Posterior cingulate gyrus (tissue), 11 donors: Measurements from ENCODE around the gene MAP3K20.
"Not testable (repeated sequence)": the region's sequence is repeated elsewhere in the genome, so short reads cannot be mapped to it uniquely, and the experiment has no call there.

Experiments
- DNase-seq, 10 donors: peaks; one replicate each; pipeline versions ENCODE4 v3.0.0 to v3.0.0-alpha.2; 2020 to 2021; ENCODE audit warnings: mixed read lengths in 3 of 10
- intact Hi-C: fragments of 100-400 bp; cut with DNase I; formaldehyde crosslinking; loops from one replicate; pipeline ENCODE4 v1.15.1; 2023

MAP3K20 gene

GRCh38 chr2:173191601-173192000, 116.0 kb downstream of the MAP3K20 start:
- no peak for DNase-seq
- intact Hi-C loops = no loop called here

GRCh38 chr2:173192071-173192470, 116.4 kb downstream of the MAP3K20 start:
- intact Hi-C loops = no loop called here
- DNase-seq = no peak

DNA sequence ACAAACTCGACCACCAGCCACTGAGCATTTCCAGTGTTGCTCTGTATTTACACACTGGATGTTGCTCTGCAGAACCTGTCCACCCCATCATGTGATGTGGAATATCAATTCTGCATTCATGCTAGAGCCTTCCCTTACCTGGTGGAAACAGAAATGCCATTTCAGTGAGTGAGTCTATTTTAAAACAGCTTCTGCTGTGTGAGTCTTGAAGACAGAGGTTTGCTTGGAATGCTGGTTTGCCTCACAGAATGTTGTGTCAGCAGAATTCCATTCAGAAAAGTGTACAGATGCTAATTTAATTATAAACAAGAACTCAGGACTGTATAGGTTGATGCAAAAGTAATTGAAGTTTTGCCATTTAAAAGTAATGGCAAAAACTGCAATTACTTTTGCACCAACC, 118.3 kb downstream of the MAP3K20 start:
- DNase-seq = no peak
- intact Hi-C loops = no loop called here

DNA sequence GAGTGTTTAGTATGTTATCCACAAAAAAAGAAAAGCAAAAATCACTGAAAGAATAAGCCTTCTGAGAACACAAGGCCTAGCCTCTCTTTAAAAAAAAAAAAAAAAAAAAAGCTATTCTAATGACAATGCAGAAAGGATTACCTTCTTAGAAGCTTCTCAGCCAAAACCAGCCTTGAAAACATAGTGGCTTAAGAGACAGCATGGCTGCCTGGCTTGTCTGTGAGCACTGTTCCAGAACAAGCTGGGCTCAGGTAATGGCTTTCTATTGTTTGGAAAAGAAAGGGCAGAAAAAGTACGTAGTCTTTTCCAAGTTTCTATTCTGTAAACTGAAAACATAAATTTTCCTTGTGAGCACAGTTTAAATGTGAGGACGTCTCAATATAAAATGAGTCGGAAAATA, 119.5 kb downstream of the MAP3K20 start:
- intact Hi-C loops = no loop called here
- no peak for DNase-seq

GRCh38 chr2:173196080-173196479, 120.4 kb downstream of the MAP3K20 start:
- intact Hi-C loops = no loop called here
- DNase-seq = no peak

DNA sequence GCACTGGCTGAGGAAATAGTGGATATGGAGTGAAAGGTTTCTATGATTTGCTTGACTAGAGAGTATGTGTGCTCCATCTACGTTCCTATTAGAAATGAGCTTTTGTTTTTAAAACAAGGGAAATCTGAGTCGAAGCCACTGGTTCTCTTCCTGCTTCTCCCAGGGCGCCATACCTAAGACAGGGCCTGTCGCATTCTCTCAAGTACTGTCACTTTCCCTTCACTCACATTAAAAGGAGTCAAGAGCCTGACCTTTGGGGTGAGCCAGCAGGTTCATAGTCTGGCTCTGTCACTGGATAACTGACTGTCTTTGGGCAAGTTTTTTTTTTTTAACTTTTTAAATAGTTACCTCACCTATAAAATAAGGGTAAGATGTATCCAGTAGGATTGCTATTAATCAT, 121.0 kb downstream of the MAP3K20 start:
- no peak for DNase-seq
- intact Hi-C loops = no loop called here

DNA sequence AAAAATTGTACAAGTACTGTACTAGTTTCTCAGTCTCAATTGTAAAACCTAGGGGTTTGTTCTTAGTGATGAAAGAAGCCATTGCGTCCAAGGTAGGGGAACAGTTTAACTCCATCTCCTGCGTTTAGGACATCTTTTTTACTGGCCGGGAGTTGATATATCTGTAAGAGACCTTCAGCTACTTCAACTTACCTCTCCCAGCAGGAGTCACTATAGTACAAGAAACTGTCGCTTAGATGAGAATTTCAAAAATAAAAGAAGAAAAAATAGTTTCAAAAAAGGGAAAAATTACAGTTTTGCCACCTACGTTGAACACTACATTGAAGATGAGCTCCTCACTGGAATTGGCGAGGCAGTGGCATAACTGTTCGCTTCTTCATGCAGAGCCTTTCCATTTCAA, 122.7 kb downstream of the MAP3K20 start:
- intact Hi-C loops = no loop called here
- DNase-seq = no peak

- intact Hi-C loops = no loop called here
These were observed 123.6 kb downstream of the MAP3K20 start for GRCh38 chr2:173199294-173199693.

GRCh38 chr2:173202570-173202969, 126.9 kb downstream of the MAP3K20 start:
- DNase-seq = no peak

More at GRCh38 chr2:173199294-173199693, 123.6 kb downstream of the MAP3K20 start:
- no peak for DNase-seq

DNA sequence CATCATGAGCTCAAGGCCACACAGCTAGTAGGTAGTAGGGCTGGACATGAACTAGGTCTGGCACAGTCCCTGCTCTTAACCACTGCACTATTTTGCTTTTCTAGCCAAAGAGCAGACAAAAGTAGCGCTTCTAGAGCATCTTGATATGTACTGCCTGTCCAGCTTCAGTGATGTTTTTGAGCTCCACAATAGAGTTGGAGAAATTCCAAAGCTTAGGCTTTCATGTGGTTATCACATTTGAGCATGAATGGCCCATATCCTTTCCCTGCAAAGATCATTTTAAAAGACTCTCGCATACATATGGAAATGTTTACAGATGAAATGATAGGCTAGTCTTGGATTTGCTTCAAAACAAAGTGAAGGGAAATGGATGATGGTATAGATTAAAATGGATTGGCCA, 128.7 kb downstream of the MAP3K20 start:
- DNase-seq = no peak
- intact Hi-C loops = no loop called here

More at GRCh38 chr2:173202570-173202969, 126.9 kb downstream of the MAP3K20 start:
- intact Hi-C loops = no loop called here

DNA sequence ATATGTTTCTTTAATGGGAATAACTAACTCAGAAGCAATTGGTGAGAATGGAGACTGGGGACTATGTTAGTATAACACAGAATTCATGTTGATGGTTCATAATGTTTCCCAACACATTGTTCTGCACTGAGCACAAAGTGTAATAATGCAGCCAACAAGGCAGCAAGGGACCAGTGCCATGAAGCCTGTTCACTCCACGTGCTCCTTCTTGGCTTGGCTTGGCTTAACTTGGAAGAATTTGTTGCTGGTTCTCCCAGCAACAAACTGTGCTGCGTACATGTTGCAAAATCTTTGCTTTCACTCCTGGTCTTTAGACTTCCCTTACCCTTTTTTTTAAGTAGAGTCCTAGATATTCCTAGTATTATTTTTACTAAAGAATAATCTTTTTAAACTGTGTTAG, 129.7 kb downstream of the MAP3K20 start:
- intact Hi-C loops = no loop called here
- peak in 3 of 10 donors; percentile 24 to 73 (median 24) for DNase-seq

DNA sequence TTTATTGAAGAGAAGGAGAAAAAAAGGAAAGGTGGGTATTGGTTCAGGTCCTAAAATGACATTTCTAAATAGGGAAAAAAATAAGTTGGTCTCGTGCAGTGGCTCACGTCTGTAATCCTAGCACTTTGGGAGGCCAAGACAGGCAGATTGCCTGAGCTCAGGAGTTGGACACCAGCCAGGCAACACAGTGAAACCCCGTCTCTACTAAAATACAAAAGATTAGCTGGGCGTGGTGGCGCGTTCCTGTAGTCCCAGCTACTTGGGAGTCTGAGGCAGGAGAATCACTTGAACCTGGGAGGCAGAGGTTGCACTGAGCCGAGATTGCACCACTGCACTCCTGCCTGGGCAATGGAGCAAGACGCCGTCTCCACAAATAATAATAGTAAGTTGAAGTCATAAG, 131.5 kb downstream of the MAP3K20 start:
- intact Hi-C loops, DNase-seq: not testable (repeated sequence)

- DNase-seq = peak in 5 of 10 donors; percentile 30 to 90 (median 60)
- intact Hi-C loops = loop anchor here (1.0 kb wide), 1 partner anchor 183 kb away; no protein-coding TSS in a partner anchor
These were observed 134.9 kb downstream of the MAP3K20 start for GRCh38 chr2:173210270-173211196.

- intact Hi-C loops = loop anchor here (2.0 kb wide), 1 partner anchor 404 kb away; no protein-coding TSS in a partner anchor
These were observed 137.5 kb downstream of the MAP3K20 start for GRCh38 chr2:173213181-173213580.

DNA sequence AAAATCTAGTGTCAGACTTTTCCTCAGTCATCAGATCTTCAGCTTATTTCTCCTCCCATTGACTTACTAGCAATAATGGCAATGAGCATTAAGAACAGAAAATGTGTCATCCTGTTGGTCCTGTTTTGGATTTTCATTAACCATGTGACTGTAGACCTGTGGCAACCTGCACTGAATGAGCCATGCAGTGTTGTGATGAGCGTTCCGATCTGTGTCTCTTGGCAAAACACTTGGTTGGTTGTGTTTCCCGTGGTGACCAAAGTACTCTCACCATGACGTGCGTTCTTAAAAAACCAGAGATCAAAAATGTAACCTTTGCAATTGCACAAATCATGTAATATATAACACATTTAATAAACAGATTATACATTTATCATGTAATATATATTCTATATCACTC, 138.6 kb downstream of the MAP3K20 start:
- DNase-seq = no peak
- intact Hi-C loops = no loop called here

More at GRCh38 chr2:173213181-173213580, 137.5 kb downstream of the MAP3K20 start:
- no peak for DNase-seq

DNA sequence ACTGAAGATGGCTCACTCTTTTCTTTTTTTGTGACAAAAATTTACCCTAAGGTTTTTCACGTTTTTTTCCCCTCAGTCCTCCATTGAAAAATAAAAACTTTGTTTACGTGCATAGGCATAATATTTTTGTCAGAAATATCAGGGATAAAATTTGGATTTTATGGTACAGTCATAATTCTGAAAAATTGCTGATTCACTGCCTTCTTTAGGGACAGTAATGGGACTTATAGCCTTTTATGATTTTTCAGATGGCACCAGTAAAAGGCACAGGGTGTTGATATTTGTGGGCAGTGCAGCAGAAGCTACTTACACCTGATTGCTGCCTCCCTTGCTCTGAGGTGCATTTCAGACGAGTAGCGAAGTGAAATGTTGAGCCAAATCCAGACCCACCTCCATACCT, 139.7 kb downstream of the MAP3K20 start:
- no peak for DNase-seq
- intact Hi-C loops = no loop called here

- no peak for DNase-seq
- intact Hi-C loops = no loop called here
These were observed 140.4 kb downstream of the MAP3K20 start for GRCh38 chr2:173216051-173216450.

- intact Hi-C loops = no loop called here
- DNase-seq = no peak
These were observed 141.0 kb downstream of the MAP3K20 start for GRCh38 chr2:173216668-173217067.

GRCh38 chr2:173217116-173217840, 141.6 kb downstream of the MAP3K20 start:
- intact Hi-C loops = no loop called here
- peak in 4 of 10 donors; percentile 23 to 87 (median 52) for DNase-seq

GRCh38 chr2:173218326-173219056, 142.8 kb downstream of the MAP3K20 start:
- intact Hi-C loops = no loop called here
- no peak for DNase-seq
